ENCODE measurements around the gene CDH1.

CDH1 gene

DNA sequence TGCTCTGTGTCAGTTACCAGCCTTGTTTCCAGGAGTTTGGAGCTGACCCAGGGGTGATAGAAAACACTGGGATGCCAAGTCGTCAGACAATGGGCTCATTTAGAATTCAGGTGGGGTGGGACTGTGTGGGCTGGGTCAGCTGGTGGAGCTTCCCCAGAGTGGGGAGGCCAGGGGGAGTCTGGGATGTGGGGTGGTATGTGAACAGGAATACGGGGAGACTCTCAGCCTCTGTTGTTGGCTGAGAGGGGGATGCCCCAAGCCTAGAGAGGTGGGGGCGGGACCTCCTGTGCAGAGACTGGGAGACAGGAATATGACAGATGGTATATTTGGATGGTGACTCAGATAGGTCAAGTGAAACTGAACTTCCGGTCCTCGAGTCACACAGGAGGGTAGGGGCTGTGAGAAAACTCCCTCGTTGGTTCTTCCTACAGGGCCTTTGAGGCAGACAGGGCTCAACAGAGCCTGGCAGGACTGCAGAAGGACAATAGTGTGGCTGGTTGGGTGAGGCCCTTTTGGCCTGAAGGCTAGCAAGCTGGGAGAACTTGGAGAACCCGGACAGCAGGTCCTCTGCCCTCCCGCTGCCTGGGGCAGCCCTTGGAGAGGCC is 23.7 kb downstream of the CDH1 start:
- no peak overlapping the region for H3K4me3 ChIP-seq (ENCODE audit: low read length)
- no peak for DNase-seq (ENCODE audit: low read depth)
- TF ChIP-seq, protein P1, sequence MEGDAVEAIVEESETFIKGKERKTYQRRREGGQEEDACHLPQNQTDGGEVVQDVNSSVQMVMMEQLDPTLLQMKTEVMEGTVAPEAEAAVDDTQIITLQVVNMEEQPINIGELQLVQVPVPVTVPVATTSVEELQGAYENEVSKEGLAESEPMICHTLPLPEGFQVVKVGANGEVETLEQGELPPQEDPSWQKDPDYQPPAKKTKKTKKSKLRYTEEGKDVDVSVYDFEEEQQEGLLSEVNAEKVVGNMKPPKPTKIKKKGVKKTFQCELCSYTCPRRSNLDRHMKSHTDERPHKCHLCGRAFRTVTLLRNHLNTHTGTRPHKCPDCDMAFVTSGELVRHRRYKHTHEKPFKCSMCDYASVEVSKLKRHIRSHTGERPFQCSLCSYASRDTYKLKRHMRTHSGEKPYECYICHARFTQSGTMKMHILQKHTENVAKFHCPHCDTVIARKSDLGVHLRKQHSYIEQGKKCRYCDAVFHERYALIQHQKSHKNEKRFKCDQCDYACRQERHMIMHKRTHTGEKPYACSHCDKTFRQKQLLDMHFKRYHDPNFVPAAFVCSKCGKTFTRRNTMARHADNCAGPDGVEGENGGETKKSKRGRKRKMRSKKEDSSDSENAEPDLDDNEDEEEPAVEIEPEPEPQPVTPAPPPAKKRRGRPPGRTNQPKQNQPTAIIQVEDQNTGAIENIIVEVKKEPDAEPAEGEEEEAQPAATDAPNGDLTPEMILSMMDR (conservative IDR thresholded peaks at IDR 0.05; ENCODE audit: low read depth, low read length), result no peak

DNA sequence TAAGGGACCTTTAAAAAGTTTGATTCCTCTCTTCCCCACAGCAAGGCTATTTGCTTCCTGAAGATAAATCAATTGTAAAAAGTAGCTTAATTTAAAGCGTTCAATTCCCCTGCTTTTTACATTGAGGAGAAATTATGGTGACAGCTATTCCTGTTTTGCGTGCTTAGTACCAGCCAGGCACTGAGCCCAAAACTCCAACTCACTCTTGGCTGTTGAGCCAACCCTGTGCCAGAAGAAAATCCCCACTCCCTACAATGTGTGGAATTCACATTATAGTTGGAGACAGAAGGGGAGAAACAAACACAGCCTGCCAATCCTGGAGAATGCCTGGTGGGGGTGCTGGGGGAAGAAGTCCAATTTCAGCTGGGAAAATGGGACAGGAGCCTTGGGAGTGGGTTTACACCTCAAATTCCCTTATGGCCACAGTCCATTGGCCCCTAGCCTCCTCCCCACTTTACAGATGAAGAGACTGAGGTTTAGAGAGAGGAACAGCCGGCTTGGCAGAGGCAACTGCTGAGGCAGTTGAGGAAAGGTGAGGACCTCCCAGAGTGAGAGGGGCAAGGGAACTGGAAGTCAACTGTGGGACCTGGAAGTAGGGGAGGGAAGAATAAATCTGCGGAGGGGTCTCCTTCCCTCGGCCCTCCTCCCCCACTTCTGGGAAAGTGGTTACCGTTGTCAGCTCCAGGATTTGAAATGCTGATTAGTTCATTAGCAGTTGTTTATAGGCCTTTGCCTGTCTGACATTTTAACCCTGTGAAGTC is 26.1 kb downstream of the CDH1 start:
- TF ChIP-seq, protein P1 (conservative IDR thresholded peaks at IDR 0.05; ENCODE audit: low read depth, low read length), result no peak
- DNase-seq (ENCODE audit: low read depth), result peak; percentile 68
- H3K4me3 ChIP-seq (ENCODE audit: low read length), result no peak overlapping the region

DNA sequence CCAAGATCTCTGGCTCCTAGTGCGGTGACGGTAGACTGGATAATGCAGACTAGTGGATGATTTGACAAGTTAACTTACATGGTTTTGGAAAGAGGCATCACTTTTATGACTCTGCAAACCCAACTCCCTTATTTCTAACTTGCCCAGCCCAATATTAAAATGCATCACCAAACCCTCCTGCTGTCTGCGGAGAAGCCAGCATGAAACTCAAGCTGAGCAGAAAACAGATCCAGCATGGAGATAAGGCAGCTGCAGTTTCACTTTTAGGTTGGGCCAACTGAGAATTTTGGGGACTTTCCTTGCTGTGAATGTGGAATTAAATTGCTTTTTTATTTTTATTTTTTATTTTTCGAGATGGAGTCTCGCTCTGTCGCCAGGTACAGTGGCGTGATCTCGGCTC is 27.8 kb downstream of the CDH1 start:
- DNase-seq (ENCODE audit: low read depth), result no peak
- TF ChIP-seq, protein P1 (conservative IDR thresholded peaks at IDR 0.05; ENCODE audit: low read depth, low read length), result no peak
- H3K4me3 ChIP-seq (ENCODE audit: low read length), result no peak overlapping the region

DNA sequence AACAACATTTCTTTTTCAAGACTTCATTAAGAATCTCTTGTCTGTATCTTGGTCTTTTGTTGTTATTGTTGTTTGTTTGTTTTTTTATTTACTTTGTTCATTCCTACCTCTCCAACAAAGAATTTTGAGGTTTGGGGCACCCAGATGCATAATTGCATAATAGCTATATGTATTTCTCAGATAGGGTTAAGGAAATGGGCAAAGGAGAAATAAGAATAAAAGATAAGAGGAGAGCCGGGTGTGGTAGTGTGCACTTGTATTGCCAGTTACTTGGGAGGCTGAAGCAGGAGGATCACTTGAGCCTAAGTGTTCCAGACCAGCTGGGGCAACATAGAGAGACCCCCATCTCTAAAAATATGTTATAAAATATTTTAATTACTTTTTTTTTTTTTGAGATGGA is 30.5 kb downstream of the CDH1 start:
- DNase-seq (ENCODE audit: low read depth), result no peak
- TF ChIP-seq, protein P1 (conservative IDR thresholded peaks at IDR 0.05; ENCODE audit: low read depth, low read length), result no peak
- H3K4me3 ChIP-seq (ENCODE audit: low read length), result no peak overlapping the region

DNA sequence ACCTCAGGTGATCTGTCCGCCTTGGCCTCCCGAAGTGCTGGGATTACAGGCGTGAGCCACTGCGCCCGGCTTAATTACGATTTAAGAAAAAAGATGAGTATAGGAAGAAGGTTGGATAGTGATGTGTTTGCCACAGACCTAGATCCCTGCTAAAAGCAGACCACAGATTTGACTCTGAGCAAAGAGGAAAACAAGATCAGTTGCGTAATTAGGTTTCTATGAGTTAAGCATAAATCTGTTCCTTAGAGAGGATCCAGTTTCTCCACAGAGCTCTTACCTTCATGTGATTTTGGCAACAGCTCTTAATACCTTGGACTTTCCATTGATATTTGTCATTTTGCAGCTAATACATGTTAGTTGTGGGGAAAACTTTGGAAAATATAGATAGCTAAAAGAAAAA is 31.1 kb downstream of the CDH1 start:
- DNase-seq (ENCODE audit: low read depth), result no peak
- TF ChIP-seq, protein P1 (conservative IDR thresholded peaks at IDR 0.05; ENCODE audit: low read depth, low read length), result no peak
- H3K4me3 ChIP-seq (ENCODE audit: low read length), result no peak overlapping the region

DNA sequence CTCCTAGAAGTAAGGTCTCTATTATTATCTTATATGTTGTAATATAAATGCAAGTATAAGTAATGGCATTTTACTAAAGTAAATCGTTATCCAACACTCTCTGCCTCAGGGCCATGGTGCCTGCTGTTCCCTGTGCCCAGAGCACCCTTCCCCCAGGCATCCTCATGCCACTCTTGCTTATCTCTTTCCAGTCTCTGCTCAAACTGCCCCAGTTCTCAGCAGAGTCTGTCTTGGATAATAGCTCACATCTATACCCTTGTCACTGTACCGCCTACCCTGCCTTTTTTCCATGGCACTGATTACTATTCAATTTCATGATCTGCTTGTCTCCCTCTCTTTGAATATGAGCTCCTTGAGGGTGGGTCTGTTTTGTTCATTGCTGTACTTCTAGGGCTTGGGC is 31.7 kb downstream of the CDH1 start:
- TF ChIP-seq, protein P1 (conservative IDR thresholded peaks at IDR 0.05; ENCODE audit: low read depth, low read length), result no peak
- no peak for DNase-seq (ENCODE audit: low read depth)

DNA sequence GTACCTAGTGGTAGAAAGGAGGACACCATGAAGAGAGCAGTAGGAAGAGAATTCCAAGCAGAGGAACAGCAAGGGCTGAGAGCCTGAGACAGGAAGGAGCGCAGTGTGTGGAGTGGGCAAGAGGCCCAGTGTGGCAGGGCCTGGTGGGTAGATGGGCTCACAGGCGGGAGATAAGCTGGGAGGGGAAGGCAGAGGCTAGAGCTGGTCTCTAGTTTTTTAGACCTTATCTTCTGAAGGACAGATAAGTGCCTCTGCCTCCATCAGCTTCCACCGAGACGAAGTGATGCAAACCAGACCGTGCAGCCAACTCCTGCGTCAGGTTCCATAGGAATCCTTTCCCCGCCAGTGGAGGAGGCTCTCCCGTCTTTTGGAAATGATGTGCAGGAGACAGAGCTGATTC is 33.6 kb downstream of the CDH1 start:
- TF ChIP-seq, protein P1 (conservative IDR thresholded peaks at IDR 0.05; ENCODE audit: low read depth, low read length), result no peak
- no peak for DNase-seq (ENCODE audit: low read depth)
- H3K4me3 ChIP-seq (ENCODE audit: low read length), result no peak overlapping the region

More for the DNA sequence above, 31.7 kb downstream of the CDH1 start:
- H3K4me3 ChIP-seq (ENCODE audit: low read length), result no peak overlapping the region
